Thoracic aorta (tissue), 2 donors: ENCODE measurements around the gene OSM. TPM values are rescaled to one million over a fixed set of nuclear protein-coding genes. Genes with fewer than 3 reads are reported as not detected.

ENCODE experiments used
- ATAC-seq: fragments of 150-250 bp; one replicate; pipeline ENCODE4 v1.8.0; 2017; ENCODE audit warnings: low read depth; ENCODE audit not compliant: insufficient number of reproducible peaks, low FRiP score
- DNase-seq: peaks from one replicate; pipeline ENCODE4 v3.0.0-alpha.2; 2020; ENCODE audit warnings: low spot score
- H3K27ac ChIP-seq, 2 donors: fragments of 200-600 bp; sonication (generic); 1 replicate in 1 of 2; 2 replicates in 1 of 2; pipeline ENCODE4 v1.5.1; 2016; ENCODE audit warnings: mild to moderate bottlenecking in 2 of 2, moderate library complexity in 2 of 2
- H3K27me3 ChIP-seq: fragments of 200-600 bp; sonication (generic); replicated peaks from 2 replicates; pipeline ENCODE4 v1.6.0; 2016; ENCODE audit warnings: mild to moderate bottlenecking; ENCODE audit not compliant: insufficient read depth
- H3K36me3 ChIP-seq: fragments of 200-600 bp; sonication (generic); one replicate; pipeline ENCODE4 v1.5.1; 2016
- H3K4me1 ChIP-seq, 2 donors: fragments of 200-600 bp; sonication (generic); 1 replicate in 1 of 2; 2 replicates in 1 of 2; pipeline versions ENCODE4 v1.5.1 to v1.6.0; 2016; ENCODE audit warnings: low read depth in 2 of 2, mild to moderate bottlenecking in 1 of 2; ENCODE audit not compliant: control insufficient read depth in 1 of 2
- H3K4me3 ChIP-seq: fragments of 200-600 bp; sonication (generic); 2 replicates; pipeline ENCODE4 v1.5.1; 2016; ENCODE audit warnings: mild to moderate bottlenecking
- H3K9me3 ChIP-seq: fragments of 200-600 bp; sonication (generic); 2 replicates; pipeline ENCODE4 v1.5.1; 2016
- CTCF ChIP-seq: fragments of 200-600 bp; sonication (generic); IDR thresholded peaks from one replicate; pipeline ENCODE4 v1.5.1; 2019; ENCODE audit warnings: antibody characterized with exemption
- total RNA-seq, 2 donors: library from RNA; depleted of rRNA; stranded (reverse); fragments of >200 nt; gene quantifications; one replicate each; pipeline versions ENCODE4 v1.1.0 to v1.2.3, GENCODE V29; 2016

The OSM gene
- total RNA-seq, 2 donors from 2014 or later = 3.5 to 27.1 TPM

DNA sequence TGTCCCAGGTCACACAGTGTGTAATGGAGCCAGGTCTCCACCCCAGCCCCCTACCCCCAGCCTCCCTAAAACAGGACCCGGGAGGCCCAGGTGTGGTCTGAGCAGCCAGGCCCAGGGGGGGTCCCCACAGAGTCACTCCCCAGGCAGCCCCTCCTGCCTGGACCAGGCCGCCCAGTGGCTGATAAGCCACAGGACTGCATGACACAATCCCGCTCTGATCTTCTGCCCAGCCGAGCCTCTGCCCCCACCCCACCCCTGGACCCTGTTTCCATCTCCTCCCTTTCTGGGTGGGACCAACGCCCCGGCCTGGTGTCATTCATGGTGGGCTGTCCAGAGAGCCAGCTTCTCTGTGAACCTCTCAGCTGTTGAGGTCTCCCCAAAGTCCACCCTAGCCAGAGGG lies 12.3 kb downstream of the OSM start:
- H3K36me3 ChIP-seq = no peaks in the 10 kb centered on the region
- H3K4me3 ChIP-seq = no peak overlapping the region
- no peak for TF ChIP-seq CTCF
- peaks cover 2 to 22% of the 10 kb centered on the region in 2 donors for H3K4me1 ChIP-seq
- H3K27ac ChIP-seq = no peak overlapping the region
- H3K27me3 ChIP-seq = no peaks in the 10 kb centered on the region
- DNase-seq (no peak), ATAC-seq (no peak)
- H3K9me3 ChIP-seq = no peaks in the 10 kb centered on the region

DNA sequence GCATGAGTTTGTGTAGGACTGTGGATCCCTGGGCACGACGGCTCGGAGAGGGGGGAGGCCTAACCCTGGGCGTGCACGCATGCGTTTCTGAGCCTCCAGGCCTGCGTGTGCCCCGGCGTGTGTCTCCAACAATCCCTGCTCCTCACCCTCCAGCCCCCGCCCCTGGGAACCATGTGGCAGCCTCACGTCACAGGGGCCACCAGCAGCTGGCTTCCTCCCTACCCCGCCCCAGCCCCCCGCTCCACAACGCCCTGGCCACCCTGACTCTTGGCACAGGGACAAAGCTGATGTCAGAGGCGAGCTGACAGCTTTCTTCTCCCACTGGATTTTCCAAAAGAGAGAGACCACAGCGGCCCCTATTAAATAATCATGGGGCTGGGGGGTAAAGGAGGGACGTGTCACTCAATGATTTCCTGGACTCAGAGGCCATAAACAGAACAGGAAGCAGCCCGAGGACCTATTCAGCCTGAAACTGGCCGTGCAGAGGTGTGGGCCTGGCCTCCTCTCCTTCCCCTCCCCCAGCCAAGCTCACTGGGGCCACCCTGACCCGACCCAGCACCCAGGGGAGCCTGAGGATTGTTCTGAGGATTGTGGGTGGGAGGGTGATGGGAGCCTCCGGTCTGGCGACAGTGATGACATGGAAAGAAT lies 13.3 kb downstream of the OSM start:
- no peak for DNase-seq
- Histone ChIP-seq H3K36me3 (no peaks in the 10 kb centered on the region), H3K4me3 (peak overlapping the region; percentile 41), H3K4me1 (peaks cover 2 to 22% of the 10 kb centered on the region in 2 donors), H3K9me3 (no peaks in the 10 kb centered on the region), H3K27ac (no peak overlapping the region), H3K27me3 (no peaks in the 10 kb centered on the region)
- no peak for TF ChIP-seq CTCF
- ATAC-seq = no peak

GRCh38 chr22:30252411-30253204 lies 14.0 kb downstream of the OSM start:
- peaks cover 2 to 22% of the 10 kb centered on the region in 2 donors for H3K4me1 ChIP-seq
- TF ChIP-seq CTCF = no peak
- ATAC-seq (no peak), DNase-seq (no peak)
- peak overlapping the region; percentile 41 for H3K4me3 ChIP-seq
- H3K36me3 ChIP-seq = no peaks in the 10 kb centered on the region
- H3K9me3 ChIP-seq = no peaks in the 10 kb centered on the region
- no peaks in the 10 kb centered on the region for H3K27me3 ChIP-seq
- H3K27ac ChIP-seq = no peak overlapping the region

DNA sequence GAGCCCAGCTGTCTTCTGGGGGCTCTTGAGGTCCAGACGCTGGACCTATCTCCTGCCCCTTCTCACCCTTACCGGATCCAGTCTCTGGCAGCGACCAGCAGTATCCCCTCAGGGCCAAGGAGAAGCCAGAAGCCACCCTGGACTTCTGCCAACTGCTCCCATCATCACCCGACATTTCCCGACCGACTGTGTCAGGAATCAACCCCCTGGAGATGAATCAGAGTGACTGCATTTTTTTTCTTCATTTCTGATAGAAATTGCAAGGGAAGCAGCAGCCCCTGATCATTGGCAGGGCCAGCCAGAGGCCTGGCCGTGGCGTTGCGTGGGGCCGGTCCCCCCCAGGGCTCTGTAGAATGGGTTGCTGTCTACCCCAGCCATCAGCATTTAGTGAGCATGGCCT lies 14.9 kb downstream of the OSM start:
- DNase-seq (no peak), ATAC-seq (no peak)
- Histone ChIP-seq H3K27ac (no peak overlapping the region), H3K36me3 (no peaks in the 10 kb centered on the region), H3K9me3 (no peaks in the 10 kb centered on the region), H3K27me3 (no peaks in the 10 kb centered on the region), H3K4me3 (no peak overlapping the region), H3K4me1 (peaks cover 5 to 26% of the 10 kb centered on the region in 2 donors)
- no peak for TF ChIP-seq CTCF

- Histone ChIP-seq H3K27me3 (peaks cover 4% of the 10 kb centered on the region), H3K4me1 (peaks cover 7 to 28% of the 10 kb centered on the region in 2 donors)
These were observed 15.9 kb downstream of the OSM start for GRCh38 chr22:30250661-30251267.

More at GRCh38 chr22:30250661-30251267, 15.9 kb downstream of the OSM start:
- H3K27ac ChIP-seq = no peak overlapping the region
- no peak for DNase-seq
- H3K9me3 ChIP-seq = no peaks in the 10 kb centered on the region
- TF ChIP-seq CTCF = no peak
- no peaks in the 10 kb centered on the region for H3K36me3 ChIP-seq
- H3K4me3 ChIP-seq = no peak overlapping the region
- no peak for ATAC-seq
